Prostate gland (tissue), 2 donors: Measurements from ENCODE around the gene ZNF837. TPM values are rescaled to one million over a fixed set of nuclear protein-coding genes. Genes with fewer than 3 reads are reported as not detected.

ENCODE experiments used
- DNase-seq: peaks from one replicate; pipeline ENCODE4 v3.0.0-alpha.2; 2019; ENCODE audit warnings: low spot score
- H3K27ac ChIP-seq, 2 donors: fragments of 200-600 bp; sonication (generic); 2 replicates each; pipeline ENCODE4 v1.5.1; 2017 to 2019
- H3K27me3 ChIP-seq: fragments of 200-600 bp; sonication (generic); replicated peaks from 2 replicates; pipeline ENCODE4 v1.5.1; 2019; ENCODE audit not compliant: insufficient read depth
- H3K36me3 ChIP-seq, 2 donors: fragments of 200-600 bp; sonication (generic); 1 replicate in 1 of 2; 2 replicates in 1 of 2; pipeline versions ENCODE4 v1.5.1 to v1.8.1; 2017 to 2019
- H3K4me1 ChIP-seq: fragments of 200-600 bp; sonication (generic); replicated peaks from 2 replicates; pipeline ENCODE4 v1.5.1; 2019
- H3K4me3 ChIP-seq, 2 donors: fragments of 200-600 bp; sonication (generic); 2 replicates each; pipeline ENCODE4 v1.5.1; 2017 to 2019
- H3K9me3 ChIP-seq: fragments of 200-600 bp; sonication (generic); 2 replicates; pipeline ENCODE4 v1.5.1; 2017
- CTCF ChIP-seq, 4 experiments: fragments of 200-600 bp in 2 of 4; fragments of 450-650 bp in 2 of 4; sonication (generic) in 2 of 4; IDR thresholded peaks; 1 replicate in 3 of 4; 2 replicates in 1 of 4; pipeline ENCODE4 v1.5.1; 2016 to 2019; ENCODE audit warnings: antibody characterized with exemption in 4 of 4, mild to moderate bottlenecking in 2 of 4, moderate library complexity in 2 of 4
- POLR2A ChIP-seq: fragments of 450-650 bp; IDR thresholded peaks from one replicate; pipeline ENCODE4 v1.6.1; 2016; ENCODE audit warnings: antibody characterized with exemption, mild to moderate bottlenecking
- POLR2AphosphoS5 ChIP-seq: sonication (generic); formaldehyde crosslinking; IDR thresholded peaks from one replicate; pipeline ENCODE4 v1.6.1; 2017; ENCODE audit warnings: antibody characterized with exemption
- WGBS: methylation state at CpG from one replicate; pipeline ENCODE4 v1.1.5; 2018; 5-methylcytosine and 5-hydroxymethylcytosine counted together
- intact Hi-C: fragments of 100-400 bp; cut with DNase I; formaldehyde crosslinking; loops from one replicate; pipeline ENCODE4 v1.14.2; 2022
- total RNA-seq, 2 donors: library from RNA; depleted of rRNA; stranded (reverse); fragments of >200 nt; gene quantifications; one replicate each; pipeline ENCODE4 v1.1.0, GENCODE V29; 2016

ZNF837 gene
- total RNA-seq, 2 donors from 2014 or later, result 12.2 to 15.7 TPM

DNA sequence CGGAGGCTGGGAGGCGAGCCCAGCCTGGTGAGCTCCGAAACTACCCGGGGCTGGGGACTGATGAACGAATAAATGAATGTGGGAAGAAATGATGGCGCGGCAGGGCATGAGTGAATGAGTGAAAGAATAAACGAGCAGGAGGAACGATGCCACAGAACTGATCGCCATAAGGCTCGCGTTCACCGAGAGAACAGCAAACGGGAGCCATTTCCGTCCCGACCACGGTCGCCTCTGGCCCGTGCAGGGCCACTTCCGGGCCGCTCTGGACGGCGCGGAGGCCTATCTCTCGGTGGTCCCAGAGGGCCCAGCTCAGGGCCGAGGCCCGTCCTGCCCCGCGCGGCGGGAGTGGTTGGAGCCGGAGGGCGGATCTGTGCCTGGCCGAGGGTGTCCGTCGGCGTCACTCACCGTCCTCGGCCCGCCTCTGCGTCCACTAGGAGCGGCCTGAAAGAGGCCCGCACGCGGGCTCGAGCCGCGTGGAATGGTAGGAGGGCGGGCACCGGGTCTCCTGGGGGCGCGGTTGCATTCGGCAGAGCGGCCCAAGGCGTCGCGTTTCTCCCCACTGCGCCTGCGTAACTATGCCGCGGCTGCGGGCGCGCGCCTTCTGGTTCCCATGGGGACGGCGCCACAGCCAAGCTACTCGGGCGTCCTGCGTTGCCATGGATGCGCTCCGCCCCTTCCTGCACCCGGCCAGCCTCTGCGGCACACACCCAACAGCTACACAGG is 18.4 kb downstream of the ZNF837 start, which contains the start of gene ZNF497:
ZNF497 (minus strand) TSS at position 480 of the 723 bp plus-strand sequence. CDS start 5,116 bp downstream, outside the sequence.
- no peaks in the 10 kb centered on the region for H3K36me3 ChIP-seq
- under 1% methylated on average over 29 of the region's 74 CpGs for WGBS
- intact Hi-C loops, result loop anchor here (5.0 kb wide), 1 partner anchor 35 kb away; the partner anchor contains the start of gene ZSCAN22

DNA sequence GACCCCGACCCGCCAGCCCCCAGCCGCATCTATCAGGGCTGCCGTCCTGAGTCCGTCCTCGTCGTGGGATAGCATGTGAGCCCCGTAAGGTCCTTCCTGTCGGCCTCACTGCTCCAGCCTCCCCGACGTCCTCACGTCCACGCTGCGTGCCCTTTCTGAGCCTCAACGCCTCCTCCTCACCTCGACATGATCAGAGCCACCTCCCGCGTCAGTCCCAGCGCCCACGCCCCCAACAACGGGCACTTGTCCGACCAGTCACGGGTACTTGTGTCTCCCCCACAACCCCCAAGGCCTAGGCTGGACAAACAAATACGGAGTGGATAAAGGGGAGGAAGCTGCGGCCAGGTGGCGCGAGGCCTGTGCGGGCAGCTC is 18.9 kb downstream of the ZNF837 start:
- Histone ChIP-seq H3K27me3 (no peaks in the 10 kb centered on the region), H3K9me3 (no peaks in the 10 kb centered on the region), H3K36me3 (no peaks in the 10 kb centered on the region), H3K4me3 (peak overlapping the region; percentile 55 to 57), H3K27ac (peak overlapping the region; percentile 90), H3K4me1 (no peaks in the 10 kb centered on the region)
- 2% methylated on average over 28 of the region's 28 CpGs for WGBS
- TF ChIP-seq CTCF (IDR thresholded peaks at IDR 0.05), result no peak
- no peak for TF ChIP-seq POLR2A
- TF ChIP-seq POLR2AphosphoS5, result no peak
- DNase-seq, result peak; percentile 15
- intact Hi-C loops, result loop anchor here (5.0 kb wide), 1 partner anchor 35 kb away; the partner anchor contains the start of gene ZSCAN22

More for the DNA sequence above, 18.4 kb downstream of the ZNF837 start, which contains the start of gene ZNF497:
- no peaks in the 10 kb centered on the region for H3K4me1 ChIP-seq
- H3K27ac ChIP-seq, result peak within 1 kb of the TSS; percentile 90
- peak; percentile 96 for DNase-seq
- H3K27me3 ChIP-seq, result no peaks in the 10 kb centered on the region
- H3K9me3 ChIP-seq, result no peaks in the 10 kb centered on the region
- peak within 1 kb of the TSS; percentile 55 to 57 for H3K4me3 ChIP-seq
- peak; percentile 92 for TF ChIP-seq POLR2AphosphoS5
- peak in 3 of 4 experiments; percentile 17 to 35 (median 33) for TF ChIP-seq CTCF (IDR thresholded peaks at IDR 0.05)
- TF ChIP-seq POLR2A, result peak; percentile 51

DNA sequence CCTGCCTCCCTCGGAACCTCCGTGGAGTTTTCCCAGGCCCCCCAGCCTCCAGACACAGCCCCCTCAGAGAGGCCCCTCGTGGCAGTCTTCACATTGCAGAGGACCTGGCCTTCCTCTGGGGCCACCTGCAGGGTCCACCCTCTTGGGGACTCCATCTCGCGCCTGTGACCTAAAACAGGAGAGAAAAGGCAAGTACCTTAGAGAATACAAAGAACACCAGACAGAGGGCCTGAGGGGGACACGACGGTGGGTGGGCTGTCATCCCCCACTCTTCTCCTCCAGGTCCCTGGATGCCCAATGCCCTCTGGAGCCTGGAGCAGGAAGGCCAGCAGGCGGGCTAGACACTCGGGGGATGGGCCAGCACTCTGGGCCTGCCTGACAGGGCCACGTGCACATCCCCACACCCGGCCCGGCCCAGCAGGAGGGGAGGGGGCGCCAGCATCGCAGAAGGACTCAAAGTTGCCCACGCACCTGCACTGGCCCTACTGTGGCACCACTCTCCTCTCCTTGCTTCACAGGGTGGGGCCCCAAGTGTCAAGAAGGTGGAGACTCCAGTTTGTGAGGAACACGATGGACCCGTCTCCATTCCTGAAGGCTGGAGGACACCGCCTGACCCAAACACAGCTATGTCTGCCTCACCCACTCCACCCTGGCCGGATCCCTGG is 23.2 kb downstream of the ZNF837 start:
- Histone ChIP-seq H3K36me3 (no peaks in the 10 kb centered on the region), H3K9me3 (no peaks in the 10 kb centered on the region), H3K27ac (no peak overlapping the region), H3K4me1 (no peaks in the 10 kb centered on the region), H3K4me3 (no peak overlapping the region), H3K27me3 (no peaks in the 10 kb centered on the region)
- no peak for DNase-seq
- intact Hi-C loops, result no loop called here
- TF ChIP-seq POLR2AphosphoS5 (no peak), POLR2A (no peak), CTCF (IDR thresholded peaks at IDR 0.05) (no peak)
- 72% methylated on average over 19 of the region's 19 CpGs for WGBS

DNA sequence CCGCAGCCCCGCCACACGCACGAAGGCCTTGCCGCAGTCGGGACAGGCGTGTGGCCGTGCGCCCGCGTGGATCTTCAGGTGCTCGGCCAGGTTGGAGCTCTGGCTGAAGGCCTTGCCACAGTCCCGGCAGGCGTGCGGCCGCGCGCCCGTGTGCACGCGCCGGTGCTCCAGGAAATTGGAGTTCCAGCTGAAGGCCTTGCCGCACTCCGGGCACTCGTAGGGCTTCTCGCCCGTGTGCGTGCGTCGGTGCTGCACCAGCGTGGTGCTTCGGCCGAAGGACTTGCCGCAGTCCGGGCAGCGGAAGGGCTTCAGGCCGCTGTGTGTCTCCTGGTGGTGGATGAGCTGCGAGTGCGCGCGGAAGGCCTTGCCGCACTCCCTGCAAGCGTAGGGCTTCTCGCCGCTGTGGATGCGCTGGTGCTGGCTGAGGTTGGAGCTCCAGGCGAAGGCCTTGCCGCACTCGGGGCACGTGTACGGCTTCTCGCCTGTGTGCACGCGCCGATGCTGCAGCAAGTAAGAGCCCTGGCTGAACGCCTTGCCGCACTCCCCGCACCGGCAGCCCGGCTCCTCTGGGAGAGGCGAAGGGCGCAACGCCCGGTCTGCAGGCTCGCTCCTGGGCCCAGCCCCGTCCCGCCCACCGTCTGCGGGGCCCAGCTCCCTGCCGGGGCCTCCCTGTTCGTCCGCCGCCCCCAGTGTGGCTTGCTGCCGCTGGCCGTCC is 23.9 kb downstream of the ZNF837 start:
- no peak for TF ChIP-seq CTCF (IDR thresholded peaks at IDR 0.05)
- no peak for TF ChIP-seq POLR2A
- TF ChIP-seq POLR2AphosphoS5, result no peak
- no peaks in the 10 kb centered on the region for H3K36me3 ChIP-seq
- intact Hi-C loops, result no loop called here
- no peaks in the 10 kb centered on the region for H3K27me3 ChIP-seq
- no peaks in the 10 kb centered on the region for H3K9me3 ChIP-seq
- DNase-seq, result no peak
- no peak overlapping the region for H3K27ac ChIP-seq
- 56% methylated on average over 57 of the region's 75 CpGs for WGBS
- no peaks in the 10 kb centered on the region for H3K4me1 ChIP-seq
- H3K4me3 ChIP-seq, result no peak overlapping the region
